ENCODE data around the gene SLX9.

- TF ChIP-seq CTCF (conservative IDR thresholded peaks at IDR 0.05; ENCODE audit: low read length) (no peak), EZH2phosphoT487 (IDR thresholded peaks at IDR 0.05; ENCODE audit: borderline replicate concordance, low read depth, low read length) (no peak)
These were observed 6.5 kb upstream of the SLX9 start for GRCh38 chr21:44933199-44933917.
